ENCODE results near the gene MAP3K10.

The MAP3K10 gene

DNA sequence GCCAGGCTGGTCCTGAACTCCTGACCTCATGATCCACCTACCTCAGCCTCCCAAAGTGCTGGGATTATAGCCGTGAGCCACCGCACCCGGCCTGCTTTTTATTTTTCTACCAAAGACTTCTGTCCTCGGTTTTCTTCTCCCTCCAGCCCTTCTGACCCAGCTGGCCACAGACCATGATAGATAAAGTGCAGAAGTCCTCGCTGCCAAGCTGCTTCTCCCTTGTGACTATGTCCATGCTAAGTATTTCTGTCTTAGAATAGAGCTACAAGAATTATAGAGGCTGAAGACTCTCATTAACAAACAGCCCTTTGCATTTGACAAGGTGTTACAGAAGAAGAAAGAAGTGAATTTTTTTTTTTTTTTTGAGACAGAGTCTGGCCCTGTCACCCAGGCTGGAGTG, 15.4 kb upstream of the MAP3K10 start:
- no peak for FAIRE-seq

- no peak for FAIRE-seq
These were observed 13.7 kb upstream of the MAP3K10 start for GRCh38 chr19:40177286-40178070.

- FAIRE-seq: no peak
These were observed 12.5 kb upstream of the MAP3K10 start for GRCh38 chr19:40178756-40179155.

- no peak for FAIRE-seq
These were observed 7.0 kb upstream of the MAP3K10 start for GRCh38 chr19:40184273-40184672.

- no peak for FAIRE-seq
These were observed 815 bp downstream of the MAP3K10 start for GRCh38 chr19:40191836-40192646.

GRCh38 chr19:40192758-40193586, 1.7 kb downstream of the MAP3K10 start:
- FAIRE-seq: no peak

DNA sequence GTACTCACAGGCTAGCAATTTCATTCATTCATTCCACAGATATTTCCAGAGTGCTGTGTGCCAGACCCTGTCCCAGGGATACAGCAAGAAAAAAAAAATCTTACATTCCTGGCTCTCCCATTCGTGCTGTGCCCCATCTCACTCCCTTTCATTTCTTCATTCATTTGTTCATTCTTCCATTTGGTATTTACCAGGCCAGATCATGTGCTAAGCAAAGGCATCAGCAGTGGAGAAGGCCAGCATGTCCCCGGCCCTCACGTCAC, 2.3 kb downstream of the MAP3K10 start:
- FAIRE-seq: no peak

DNA sequence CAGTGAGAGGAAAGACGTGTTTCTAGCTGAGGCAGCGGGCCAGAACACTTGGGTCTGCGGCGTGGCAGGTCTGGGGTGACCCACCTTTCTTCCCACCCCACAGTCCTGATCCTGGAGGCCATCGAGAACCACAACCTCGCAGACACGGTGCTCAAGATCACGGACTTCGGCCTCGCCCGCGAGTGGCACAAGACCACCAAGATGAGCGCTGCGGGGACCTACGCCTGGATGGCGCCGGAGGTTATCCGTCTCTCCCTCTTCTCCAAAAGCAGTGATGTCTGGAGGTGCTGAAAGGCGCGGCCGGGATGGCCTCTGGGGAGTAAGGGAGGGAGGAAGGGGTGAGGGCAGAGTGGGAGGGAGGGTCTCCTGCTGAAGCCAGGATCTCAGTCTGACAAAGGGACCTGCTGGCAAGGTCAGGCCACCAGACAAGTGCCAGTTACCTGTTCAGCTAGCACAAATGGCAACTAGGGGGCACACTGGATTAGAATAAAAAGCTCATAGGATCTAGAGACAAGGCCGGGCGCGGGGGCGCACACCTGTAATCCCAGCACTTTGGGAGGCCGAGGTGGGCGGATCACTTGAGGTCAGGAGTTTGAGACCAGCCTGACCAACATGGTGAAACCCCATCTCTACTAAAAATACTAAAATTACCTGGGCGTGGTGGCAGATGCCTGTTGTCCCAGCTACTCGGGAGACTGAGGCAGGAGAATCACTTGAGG, 7.2 kb downstream of the MAP3K10 start:
- FAIRE-seq: no peak

- no peak for FAIRE-seq
These were observed 9.3 kb downstream of the MAP3K10 start for GRCh38 chr19:40200341-40201099.

GRCh38 chr19:40204381-40204780, 13.2 kb downstream of the MAP3K10 start:
- FAIRE-seq: no peak

DNA sequence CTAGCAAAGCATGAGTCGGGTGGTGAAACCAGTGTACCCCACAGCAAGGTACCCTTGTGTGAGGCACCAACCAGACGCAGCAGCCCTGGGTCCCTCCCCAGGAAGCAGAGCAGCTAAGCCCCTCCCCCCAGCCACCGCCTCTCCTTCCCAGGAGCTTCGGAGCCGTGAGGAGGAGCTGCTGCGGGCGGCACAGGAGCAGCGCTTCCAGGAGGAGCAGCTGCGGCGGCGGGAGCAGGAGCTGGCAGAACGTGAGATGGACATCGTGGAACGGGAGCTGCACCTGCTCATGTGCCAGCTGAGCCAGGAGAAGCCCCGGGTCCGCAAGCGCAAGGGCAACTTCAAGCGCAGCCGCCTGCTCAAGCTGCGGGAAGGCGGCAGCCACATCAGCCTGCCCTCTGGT, 14.5 kb downstream of the MAP3K10 start:
- FAIRE-seq: no peak

DNA sequence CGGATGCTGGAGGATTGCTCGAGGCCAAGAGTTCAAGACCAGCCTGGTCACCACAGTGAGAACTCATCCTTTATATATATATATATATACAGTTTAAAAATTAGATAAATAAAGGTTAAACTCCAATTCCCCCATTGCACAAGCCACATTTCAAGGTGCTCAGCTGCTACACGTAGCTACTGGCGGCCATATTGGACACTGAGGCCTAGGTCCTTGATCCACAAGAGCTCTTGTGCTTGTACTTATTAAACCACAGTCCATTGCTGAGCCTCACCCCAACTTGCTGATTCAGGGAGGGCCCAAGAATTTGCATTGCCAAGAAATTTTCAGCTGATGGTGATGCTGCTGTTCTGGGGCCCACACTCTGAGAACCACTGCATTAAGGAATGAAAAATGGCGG, 17.4 kb downstream of the MAP3K10 start:
- no peak for FAIRE-seq

DNA sequence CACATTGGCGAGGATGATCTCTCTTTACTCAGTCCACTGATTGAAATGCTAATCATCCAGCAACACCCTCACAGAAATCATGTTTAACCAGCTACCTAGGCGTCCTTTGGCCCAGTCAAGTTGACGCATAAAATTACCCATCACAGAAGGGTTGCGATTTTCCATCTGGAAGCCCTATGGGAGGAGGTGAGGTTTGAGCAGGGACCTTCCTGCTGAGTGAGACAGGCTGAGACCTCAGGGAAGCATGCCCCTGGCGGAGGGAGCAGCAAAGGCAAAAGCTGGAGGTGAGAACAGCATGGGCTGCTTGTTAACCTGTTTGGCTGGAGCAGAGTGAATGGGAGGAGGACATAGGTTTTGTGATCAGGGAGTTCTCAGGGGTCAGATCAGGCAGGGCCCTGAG, 19.7 kb downstream of the MAP3K10 start:
- no peak for FAIRE-seq

GRCh38 chr19:40213251-40213829, 22.1 kb downstream of the MAP3K10 start:
- no peak for FAIRE-seq

DNA sequence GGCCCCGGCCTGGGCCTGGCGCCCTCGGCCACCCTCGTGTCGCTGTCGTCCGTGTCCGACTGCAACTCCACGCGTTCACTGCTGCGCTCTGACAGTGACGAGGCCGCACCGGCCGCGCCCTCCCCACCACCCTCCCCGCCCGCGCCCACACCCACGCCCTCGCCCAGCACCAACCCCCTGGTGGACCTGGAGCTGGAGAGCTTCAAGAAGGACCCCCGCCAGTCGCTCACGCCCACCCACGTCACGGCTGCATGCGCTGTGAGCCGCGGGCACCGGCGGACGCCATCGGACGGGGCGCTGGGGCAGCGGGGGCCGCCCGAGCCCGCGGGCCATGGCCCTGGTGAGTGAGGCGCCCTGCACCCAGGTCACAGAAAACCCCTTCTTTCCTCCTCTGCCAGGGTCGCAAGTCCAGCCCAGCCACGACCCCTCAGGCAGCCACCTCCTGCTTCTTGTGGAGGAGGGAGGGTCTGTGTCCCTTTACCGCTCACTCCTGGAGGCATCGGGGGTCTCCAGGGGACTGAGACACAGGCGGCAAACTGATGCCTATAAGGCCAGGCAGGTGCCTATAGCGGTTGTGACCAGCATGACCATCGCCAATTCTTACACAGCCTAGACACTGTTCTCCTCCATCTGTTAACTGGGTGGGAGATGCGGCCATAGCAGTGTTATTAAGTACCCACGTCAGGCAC, 22.8 kb downstream of the MAP3K10 start:
- no peak for FAIRE-seq

DNA sequence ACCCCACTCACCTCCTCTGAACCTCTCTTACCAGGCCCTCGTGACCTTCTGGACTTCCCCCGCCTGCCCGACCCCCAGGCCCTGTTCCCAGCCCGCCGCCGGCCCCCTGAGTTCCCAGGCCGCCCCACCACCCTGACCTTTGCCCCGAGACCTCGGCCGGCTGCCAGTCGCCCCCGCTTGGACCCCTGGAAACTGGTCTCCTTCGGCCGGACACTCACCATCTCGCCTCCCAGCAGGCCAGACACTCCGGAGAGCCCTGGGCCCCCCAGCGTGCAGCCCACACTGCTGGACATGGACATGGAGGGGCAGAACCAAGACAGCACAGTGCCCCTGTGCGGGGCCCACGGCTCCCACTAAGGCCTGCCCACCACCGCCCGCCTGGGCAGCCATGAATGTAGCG, 23.7 kb downstream of the MAP3K10 start:
- no peak for FAIRE-seq

DNA sequence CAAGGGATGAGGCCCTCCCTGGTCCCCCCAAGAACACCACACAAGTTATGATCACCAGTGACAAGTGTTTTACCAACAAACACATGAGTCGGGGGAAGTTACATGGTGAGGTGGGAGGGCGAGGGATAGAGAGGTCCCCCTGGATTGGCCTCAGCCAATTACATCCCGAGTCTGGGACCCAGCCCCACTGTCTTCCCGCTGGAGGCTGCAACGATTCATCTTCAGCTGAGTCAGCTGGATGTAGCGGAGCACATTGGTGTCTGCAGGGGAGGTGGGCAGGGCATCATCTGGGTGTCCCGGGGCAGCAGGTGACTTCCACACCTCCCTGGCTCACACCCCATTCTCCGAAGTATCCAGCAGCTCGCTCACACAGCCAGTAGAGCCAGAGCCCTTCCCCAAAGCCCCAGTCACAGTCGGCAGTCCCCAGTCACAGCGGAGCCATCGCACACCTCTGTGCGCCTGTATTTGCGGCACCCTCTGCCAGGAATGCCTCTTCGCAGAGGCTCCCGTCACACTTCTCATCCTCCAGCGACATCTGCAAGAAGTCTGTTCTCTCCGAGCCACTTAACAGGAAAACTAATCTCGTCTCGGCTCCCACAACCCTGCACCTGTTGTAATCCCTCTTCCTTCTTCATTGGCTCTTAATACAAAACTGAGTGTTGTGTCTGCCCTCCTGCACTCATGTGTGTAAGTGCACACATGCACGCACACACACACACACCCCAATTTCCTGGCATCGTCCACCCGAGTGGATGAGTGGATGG, 25.0 kb downstream of the MAP3K10 start:
- no peak for FAIRE-seq

- no peak for FAIRE-seq
These were observed 25.5 kb downstream of the MAP3K10 start for GRCh38 chr19:40216777-40217026.

- FAIRE-seq: no peak
These were observed 26.0 kb downstream of the MAP3K10 start for GRCh38 chr19:40217027-40217810.
